CD1c-positive myeloid dendritic cell (primary cell): ENCODE data around the gene RPS6KB2.

ENCODE experiments used
- DNase-seq: peaks from one replicate; pipeline ENCODE4 v3.0.0-alpha.2; 2016; ENCODE audit errors: extremely low spot score

RPS6KB2 gene

DNA sequence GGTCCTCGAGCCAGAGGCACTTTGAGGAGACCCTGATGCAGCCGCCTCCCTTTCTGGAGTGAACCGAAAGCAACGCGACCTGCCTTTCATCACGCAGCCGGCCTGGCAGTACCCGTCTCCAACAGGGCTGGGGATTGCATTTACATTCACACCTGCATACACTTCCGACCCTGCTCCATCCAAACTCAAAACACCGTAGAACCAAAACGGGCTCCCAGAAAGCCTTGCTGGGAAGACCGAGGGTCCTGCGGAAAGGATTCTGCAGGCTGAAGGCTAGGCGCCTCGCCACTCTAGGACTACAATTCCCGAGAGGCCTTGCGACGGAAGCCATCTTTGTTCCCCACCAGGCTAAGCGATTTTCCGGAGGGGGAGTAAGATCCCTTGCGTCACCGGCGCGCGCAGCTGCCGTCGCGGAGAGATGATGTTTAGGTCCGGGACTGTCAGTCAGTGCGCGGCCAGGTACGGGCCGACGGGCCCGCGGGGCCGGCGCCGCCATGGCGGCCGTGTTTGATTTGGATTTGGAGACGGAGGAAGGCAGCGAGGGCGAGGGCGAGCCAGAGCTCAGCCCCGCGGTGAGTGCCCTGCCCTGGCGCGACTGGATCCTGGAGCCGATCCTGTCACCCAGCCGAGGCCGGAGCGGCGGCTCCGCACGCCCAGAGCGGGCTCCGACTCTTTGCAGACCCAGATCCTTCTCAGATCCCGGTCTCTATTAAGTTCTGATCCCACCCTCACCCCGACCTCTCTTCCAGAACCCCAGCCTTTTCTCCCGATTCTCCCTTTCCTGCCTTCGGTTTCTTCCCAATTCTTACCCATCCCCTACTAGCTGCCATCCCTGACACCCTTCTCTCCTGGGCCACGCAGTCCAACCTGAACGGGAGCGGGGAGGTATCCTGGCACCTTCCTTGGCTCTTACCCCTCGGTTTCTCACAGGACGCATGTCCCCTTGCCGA lies at the start of gene RPS6KB2:
Gene RPS6KB2 (plus strand): TSS at position 443 of the 950 bp plus-strand sequence. CDS start 52 bp downstream, at position 495.
- peak; percentile 99 for DNase-seq

DNA sequence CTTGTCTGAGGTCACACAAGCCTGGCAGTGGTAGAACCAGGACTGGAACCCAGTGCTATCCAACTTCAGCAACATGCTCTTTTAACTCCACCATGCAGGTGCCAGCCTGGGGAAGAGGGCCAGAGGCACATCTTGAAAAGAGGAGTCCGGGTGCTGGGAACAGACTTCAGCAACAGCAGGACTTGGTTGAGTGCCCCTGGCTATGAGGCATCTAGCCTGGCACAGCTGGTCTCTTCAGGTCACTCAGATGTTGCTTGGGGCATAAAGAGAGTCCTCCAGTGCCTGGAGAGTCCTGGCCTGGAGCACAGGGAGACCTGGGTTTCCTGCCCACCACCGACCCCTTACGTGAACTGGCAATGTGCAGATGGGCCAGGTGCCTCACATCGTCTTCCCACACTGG lies 49.8 kb upstream of the RPS6KB2 start:
- no peak for DNase-seq

DNA sequence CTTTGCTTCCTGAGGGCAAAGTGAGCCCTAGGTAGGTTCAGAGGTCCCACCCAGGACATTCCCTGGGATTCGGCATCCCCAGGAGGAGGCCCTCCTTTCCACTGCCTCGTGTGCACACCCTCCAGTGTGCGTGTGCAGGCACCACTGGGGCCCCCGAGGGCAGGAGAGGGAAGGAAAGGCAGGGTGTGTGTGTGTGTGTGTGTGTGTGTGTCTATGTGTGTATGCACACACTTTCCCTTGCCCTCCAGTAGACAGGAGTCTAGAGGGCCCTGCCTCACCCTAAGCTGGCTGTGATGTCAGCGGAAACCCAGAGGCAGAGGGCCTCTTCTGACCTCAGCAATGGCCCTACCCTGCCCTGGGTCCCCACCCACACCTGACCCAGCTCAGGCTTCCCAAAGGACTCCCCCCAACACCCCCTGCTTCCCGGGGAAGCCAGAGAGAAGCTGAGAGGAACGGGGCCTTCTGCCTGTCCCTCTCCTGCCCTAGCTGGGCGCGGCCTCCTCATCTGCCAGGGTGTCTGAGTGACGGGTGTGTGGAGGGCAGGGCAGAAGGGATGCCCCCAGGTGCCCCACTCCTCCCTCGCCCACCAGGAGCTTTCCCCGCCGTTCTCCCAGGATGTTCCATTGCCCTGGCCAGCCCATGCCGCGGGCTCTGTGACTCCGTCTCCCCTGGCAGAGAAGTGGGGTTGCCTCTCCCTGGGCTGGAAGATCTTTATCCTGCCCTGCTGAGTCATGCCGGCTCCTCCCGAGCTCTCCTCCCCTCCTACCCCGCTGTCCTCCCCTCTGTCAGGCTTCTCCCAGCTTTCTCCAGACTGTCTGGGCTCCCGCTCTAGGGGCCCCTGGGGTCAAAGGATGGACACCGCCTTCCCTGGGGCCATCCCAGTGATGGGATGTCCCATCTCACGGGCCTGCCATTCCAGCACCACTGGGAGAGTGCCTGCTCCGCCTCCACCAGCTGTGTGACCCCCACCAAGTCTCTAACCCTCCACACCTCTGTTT lies 48.9 kb upstream of the RPS6KB2 start:
- no peak for DNase-seq

DNA sequence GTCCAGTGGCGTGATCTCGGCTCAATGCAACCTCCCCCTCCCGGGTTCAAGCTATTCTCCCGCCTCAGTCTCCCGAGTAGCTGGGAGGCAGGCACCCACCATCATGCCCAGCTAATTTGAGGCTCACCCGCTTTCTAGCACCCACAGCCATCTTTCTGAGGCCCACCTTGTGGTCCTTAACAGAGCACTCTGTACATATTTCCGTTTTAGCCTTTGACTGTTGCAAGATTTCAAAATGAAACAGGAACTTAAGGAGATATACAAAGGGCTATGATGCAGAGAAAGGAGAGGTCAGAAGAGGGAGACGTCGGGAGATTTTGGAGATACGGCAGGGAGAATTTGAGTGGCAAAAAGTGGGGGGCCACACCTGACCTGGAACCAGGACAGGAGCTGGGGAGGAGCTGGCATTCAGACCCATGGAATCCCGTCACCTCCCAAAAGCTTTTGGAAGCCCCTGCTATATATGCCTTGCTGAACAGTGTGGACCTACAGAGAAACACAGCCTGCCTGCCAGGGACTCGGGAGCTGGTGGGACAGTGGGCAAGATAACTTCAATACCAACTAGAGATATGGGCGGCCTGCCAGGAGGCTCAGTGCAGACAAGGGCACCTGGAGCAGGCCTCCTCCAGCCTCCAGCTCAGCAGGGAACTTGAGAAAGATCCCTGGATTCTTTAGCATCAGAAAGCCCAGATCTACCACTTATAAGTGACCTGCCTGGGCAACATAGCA lies 46.9 kb upstream of the RPS6KB2 start:
- DNase-seq: peak; percentile 66

DNA sequence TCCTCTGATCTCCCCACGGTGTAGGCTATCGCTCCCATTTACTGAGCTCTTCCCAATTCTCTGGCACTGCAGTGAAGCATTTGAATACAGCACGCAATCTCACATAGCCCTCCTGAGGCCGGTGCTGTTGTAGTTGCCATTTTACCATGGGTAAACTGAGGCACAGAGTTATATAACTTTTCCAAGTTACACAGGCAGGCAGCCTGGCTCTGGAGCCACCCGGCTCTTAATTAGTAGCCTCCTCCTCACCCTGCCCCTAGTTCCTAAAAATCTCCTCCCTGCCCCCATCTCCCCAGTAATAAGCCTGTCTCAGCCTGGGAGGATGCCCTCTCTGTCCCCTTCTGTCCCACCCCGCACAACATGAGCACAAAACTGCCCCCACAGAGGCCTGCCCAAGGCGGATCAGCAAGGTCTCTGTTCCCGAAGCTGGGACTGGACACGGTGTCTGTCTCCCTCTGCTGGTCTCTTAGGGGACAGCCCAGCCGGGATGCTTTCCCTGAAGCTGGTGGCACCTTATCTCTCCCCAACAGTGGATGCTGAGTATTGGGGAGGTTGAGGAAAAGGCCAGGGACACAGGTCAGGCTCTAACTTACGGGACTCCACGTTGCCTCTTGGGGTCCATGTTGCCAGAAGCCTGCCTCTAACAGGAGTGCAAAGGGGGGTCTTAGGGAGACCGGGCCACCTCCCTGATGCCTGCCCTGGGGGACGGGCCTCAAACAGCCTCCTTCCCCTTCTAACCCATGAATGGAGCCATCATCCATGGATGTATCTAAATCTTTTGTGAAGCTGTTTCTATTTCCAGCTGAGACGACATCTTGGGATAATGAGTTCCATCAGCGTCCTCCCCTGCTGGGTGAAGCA lies 45.8 kb upstream of the RPS6KB2 start:
- peak; percentile 88 for DNase-seq

DNA sequence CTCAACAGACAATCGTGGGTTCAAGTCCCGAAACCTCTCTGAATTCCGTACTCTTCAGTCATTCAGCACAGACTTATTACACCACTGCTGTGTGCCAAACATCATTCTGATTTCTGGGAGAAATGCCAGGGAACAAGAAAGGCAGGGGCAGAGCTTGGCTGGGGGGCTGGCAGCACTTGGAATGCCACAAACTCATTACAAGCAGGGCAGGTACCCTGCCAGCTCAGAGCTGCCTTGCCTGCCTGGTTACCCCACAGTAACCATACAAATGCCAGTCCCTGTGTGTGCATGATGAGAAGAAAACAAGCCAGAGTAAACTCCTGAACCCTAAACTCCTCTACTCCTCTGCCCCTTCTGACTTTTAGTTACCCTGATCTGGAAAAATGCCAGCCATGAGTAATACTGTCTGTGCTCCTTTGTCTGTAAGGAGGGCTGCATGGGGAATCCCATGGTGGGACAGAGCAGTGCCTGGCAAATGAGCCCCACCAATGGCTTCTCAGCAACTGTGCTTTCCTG lies 43.4 kb upstream of the RPS6KB2 start:
- no peak for DNase-seq

DNA sequence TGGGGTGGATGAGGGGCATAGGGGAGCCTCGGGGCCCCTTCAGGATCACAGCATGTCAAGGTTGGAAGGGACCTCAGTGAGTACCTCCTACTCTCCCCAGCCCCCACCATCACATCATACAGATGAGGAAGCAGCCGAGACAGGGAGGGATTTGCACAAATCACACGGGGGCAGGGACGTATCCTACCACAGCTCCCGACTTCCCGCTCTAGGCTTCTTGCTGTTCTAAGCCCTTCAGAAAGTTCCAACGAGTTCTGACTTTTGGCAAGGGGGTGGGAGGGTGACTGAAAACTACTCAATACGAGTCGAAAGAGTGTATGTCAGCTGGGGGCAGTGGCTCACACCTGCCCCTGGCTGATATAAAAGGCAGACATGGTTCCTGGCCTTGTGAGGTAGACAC lies 41.2 kb upstream of the RPS6KB2 start:
- DNase-seq: peak; percentile 55

DNA sequence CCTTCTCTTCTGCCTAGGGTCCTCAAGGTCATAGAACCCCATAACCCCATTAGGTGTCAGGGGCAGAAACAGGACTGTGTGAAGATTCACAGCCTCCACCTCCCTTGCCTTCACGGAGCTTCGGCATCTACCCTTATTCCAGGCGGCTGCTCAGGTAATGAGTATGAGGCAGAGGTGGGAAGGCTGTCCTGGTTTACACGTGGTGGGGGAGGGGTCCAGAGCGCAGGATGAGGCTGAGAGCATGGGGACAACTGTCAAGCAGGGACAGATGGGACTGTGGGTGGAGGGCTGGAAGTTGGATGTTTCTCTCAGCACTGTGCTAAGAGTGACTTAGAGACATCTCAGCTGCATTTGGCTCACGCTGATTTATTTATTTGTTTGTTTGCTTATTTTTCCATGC lies 40.8 kb upstream of the RPS6KB2 start:
- DNase-seq: no peak

DNA sequence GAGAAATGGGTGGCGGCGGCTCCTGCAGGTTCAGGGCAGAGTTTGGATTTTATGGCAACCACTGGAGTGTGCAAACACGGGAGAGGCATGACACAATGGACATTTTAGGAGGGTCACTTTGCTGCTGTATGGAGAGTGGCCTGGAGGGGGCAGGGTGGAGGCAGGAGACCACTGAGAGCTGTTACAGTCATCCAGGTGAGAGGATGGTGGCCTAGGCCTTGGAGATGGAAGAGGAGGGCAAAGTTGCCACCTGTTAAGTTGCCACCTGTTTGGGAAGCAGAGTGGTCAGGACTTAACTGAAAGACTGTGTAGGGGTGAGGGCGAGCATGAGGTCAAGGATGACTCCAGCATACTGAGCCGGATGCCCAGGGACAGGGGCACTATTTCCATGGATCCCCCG lies 38.8 kb upstream of the RPS6KB2 start:
- no peak for DNase-seq

DNA sequence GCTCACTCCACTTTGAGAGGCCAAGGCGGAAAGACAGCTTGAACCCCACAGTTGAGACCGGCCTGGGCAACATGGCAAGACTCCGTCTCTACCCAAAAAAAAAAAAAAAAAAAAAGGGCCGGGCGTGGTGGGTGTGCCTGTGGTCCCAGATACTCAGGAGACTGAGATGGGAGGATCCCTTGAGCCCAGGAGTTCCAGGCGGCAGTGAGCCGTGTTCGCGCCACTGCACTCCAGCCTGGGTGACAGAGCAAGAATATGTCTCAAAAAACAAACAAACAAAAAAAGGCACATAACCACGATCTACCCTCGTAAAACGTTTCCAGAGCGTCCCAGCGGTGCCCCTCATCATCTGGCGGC lies 37.4 kb upstream of the RPS6KB2 start:
- no peak for DNase-seq

DNA sequence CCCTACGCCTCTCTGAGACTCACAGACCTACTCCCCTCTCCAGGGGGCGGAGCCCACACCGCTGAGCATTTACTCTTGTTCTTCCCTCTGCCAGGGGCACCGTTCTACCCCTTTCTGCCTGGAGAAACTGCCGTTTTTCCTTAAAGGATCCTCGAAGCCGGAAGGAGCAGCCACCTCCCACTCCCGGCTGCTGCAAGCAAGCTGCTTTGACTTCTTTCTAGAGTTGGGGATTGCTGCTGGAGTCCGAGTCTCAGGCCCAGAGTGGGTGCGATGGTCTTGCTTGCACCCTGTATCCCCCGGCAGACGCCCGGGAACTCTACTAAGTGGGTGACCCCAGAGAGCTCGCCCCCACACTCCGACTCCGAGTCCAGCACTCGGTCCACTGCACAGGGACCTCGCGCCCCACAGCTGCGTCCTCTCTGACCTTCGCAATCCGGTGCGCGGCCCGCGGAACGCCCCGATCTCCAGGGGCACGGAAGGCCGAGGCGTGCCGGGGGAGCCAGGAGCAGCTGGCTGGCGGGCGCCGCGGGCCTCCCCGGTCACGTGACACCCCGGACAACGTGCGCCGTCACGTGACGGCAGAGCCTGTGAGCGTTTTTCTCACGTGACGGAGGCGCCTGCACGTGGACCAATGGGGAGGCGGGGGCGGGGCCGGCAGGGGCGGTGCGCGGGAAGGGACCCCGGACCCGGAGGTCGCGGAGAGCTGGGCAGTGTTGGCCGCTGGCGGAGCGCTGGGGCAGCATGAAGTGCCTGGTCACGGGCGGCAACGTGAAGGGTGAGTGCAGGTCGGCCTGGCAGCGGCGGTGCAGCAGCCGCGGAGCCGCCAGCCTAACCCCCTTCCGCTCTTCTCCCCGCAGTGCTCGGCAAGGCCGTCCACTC lies 36.8 kb upstream of the RPS6KB2 start, which contains the start of gene RAD9A:
Gene RAD9A (plus strand): TSS at position 683 of the 879 bp plus-strand sequence. CDS start 59 bp downstream, at position 742.
- peak; percentile 97 for DNase-seq

DNA sequence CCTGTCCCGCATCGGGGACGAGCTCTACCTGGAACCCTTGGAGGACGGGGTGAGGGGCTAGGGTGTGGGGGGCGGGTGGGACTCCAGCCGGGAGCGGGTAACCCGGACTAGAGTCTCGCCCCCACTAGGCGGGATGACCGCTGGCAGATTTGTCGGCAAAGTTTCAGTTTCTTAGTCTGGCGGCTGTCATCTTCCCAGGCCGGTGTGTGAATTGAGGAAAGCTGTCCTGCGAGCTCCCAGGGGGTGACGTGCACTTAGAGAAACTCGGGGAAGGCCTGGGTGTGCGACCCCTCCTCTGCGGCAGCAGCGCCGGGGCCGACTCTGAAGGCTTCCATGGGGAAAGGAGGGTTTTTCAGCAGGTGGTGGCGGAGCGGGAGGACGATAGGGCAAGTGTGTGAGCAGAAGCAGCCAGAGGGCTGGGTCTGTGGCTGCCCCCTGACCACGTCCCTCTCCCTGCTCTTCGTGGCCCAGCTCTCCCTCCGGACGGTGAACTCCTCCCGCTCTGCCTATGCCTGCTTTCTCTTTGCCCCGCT lies 36.0 kb upstream of the RPS6KB2 start:
- no peak for DNase-seq

DNA sequence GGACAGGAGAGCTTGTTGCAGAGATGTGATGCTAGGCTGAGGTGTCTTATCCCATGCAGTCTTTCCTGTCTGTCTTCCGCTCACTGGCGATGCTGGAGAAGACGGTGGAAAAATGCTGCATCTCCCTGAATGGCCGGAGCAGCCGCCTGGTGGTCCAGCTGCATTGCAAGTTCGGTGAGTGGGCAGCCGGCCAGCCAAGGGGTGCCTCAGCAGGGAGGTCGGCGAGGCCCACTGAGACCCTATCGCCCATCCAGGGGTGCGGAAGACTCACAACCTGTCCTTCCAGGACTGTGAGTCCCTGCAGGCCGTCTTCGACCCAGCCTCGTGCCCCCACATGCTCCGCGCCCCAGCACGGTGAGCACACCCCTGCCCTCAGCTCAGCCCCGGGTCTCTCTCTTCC lies 34.9 kb upstream of the RPS6KB2 start:
- no peak for DNase-seq

DNA sequence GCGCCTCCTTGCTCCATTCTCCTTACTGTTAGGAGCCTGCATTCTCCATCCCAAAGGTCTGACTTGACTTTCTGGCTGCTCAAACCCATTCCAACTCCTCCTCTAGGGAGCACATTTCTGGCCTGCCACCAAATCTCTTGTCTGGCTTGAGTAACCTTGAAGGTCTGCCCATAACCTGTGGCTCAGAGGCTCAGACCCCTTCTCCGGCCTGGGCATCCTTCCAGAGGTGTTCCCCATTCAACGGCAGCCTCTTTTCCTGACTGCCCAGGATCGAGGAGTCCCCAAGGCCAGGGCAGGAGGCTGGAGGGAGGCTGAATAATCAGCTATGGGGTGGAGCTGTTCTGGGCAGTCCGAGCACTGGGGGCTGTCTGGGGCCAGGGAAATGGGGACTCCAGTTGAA lies 34.3 kb upstream of the RPS6KB2 start:
- DNase-seq: no peak

DNA sequence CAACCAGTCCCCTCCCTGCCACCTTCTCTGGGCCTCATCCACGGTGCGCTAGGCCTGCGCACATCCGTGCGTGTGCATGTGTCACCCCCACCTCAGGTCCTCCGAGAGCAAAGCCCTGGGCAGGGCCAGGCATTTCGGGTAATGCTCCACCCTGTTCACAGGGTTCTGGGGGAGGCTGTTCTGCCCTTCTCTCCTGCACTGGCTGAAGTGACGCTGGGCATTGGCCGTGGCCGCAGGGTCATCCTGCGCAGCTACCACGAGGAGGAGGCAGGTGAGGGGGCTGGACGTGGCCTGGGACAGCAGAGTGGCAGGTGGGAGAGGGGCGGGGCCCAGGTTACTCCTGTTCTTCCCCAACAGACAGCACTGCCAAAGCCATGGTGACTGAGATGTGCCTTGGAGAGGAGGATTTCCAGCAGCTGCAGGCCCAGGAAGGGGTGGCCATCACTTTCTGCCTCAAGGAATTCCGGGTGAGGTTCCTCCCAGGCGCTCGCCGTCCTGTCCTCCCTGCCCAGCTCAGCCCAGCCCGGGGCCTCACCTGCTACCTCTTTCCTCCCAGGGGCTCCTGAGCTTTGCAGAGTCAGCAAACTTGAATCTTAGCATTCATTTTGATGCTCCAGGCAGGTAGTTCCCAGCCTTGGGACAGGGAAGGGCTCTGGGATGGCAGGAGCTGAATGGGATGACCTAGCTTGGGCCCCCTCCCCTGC lies 32.6 kb upstream of the RPS6KB2 start:
- no peak for DNase-seq

DNA sequence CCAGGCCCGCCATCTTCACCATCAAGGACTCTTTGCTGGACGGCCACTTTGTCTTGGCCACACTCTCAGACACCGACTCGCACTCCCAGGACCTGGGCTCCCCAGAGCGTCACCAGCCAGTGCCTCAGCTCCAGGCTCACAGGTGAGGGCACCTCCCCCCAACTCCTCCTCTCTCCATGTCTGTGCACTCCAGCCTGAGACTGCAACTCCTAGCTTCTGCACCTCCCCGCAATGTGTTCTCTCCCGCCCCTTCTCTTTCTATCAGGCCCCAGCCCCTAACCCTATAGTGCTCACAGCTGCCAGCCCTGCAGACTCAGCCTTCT lies 32.1 kb upstream of the RPS6KB2 start:
- no peak for DNase-seq

DNA sequence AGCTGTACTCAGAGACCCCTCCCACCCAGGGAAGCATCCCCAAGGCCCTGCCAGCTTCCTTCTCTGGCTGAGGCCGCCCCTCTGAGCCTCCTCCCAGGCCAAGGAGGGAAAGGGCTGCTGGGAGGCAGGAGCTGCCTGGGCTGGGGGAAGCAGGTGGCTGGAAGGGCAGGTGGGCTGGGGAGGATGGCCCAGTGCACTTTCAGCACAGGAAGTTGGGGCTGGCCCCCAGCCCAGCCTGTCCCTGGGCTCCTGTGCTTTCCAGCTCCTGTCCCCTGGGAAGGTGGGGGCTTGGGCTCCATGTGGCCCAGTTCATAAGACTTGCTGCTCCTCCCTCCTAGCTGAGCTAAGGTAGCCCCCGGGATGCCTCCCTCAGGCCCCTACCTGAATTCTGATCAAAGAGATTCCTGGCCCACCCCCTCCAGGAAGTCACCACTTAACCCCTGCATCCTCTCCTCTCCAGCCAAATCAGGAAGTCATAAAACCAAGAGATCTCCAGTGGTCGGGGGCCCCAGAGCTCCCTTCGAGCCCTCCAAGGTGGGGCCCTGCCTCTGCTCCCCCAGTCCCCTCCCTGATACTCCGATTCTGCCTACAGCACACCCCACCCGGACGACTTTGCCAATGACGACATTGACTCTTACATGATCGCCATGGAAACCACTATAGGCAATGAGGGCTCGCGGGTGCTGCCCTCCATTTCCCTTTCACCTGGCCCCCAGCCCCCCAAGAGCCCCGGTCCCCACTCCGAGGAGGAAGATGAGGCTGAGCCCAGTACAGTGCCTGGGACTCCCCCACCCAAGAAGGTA lies 31.5 kb upstream of the RPS6KB2 start:
- DNase-seq: no peak

DNA sequence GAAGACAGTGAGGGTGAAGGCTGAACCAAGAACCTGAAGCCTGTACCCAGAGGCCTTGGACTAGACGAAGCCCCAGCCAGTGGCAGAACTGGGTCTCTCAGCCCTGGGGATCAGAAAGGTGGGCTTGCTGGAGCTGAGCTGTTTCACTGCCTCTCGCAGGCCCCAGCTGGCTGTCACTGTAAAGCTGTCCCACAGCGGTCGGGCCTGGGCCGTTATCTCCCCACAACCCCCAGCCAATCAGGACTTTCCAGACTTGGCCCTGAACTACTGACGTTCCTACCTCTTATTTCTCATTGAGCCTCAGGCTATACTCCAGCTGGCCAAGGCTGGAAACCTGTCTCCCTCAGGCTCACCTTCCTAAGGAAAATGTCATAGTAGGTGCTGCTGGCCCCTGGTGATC lies 30.8 kb upstream of the RPS6KB2 start:
- no peak for DNase-seq
